HepG2 (cell line): Measurements from ENCODE around the gene TOB1. TPM values are rescaled to one million over a fixed set of nuclear protein-coding genes. Genes with fewer than 3 reads are reported as not detected.

Source experiments
- BRF2 ChIP-seq: sonication (generic); formaldehyde crosslinking; IDR thresholded peaks from 2 replicates; pipeline ENCODE4 v1.8.1; 2022; ENCODE audit warnings: mild to moderate bottlenecking, missing genetic modification reagents
- CSRNP2 ChIP-seq: sonication (generic); formaldehyde crosslinking; conservative IDR thresholded peaks from 2 replicates; pipeline ENCODE4 v1.8.0; 2022; ENCODE audit warnings: low read depth, missing genetic modification reagents
- HIC2 ChIP-seq: sonication (generic); formaldehyde crosslinking; IDR thresholded peaks from 2 replicates; pipeline ENCODE4 v1.9.0; 2022; ENCODE audit warnings: low read depth, missing genetic modification reagents
- HNRNPH1 ChIP-seq: fragments of 200-400 bp; formaldehyde crosslinking; optimal IDR thresholded peaks from 2 replicates; pipeline ENCODE3; 2017; ENCODE audit warnings: mild to moderate bottlenecking, low read depth, low read length
- KDM3A ChIP-seq: IDR thresholded peaks from 2 replicates; pipeline ENCODE4 v1.6.1; 2018; ENCODE audit warnings: low read depth, missing compliant biosample characterization
- NR1H2 ChIP-seq: sonication (generic); formaldehyde crosslinking; IDR thresholded peaks from 2 replicates; pipeline ENCODE4 v1.8.1; 2022; ENCODE audit warnings: low read depth, missing genetic modification reagents, borderline replicate concordance
- PPARG ChIP-seq: conservative IDR thresholded peaks from 2 replicates; pipeline ENCODE4 v1.6.1; 2016; ENCODE audit warnings: missing biosample characterization, missing genetic modification reagents
- SIN3A ChIP-seq: IDR thresholded peaks from 2 replicates; pipeline ENCODE4 v1.6.1; 2011; ENCODE audit warnings: low read depth, mild to moderate bottlenecking, control low read depth, low read length, borderline replicate concordance
- TBX2 ChIP-seq: sonication (generic); formaldehyde crosslinking; IDR thresholded peaks from 2 replicates; pipeline ENCODE4 v1.5.0; 2020; ENCODE audit warnings: missing genetic modification reagents, mild to moderate bottlenecking, borderline replicate concordance
- THAP7 ChIP-seq: sonication (generic); formaldehyde crosslinking; IDR thresholded peaks from 2 replicates; pipeline ENCODE4 v1.8.1; 2023; ENCODE audit warnings: mild to moderate bottlenecking, missing genetic modification reagents
- U2AF1 ChIP-seq: fragments of 200-400 bp; formaldehyde crosslinking; optimal IDR thresholded peaks from 2 replicates; pipeline ENCODE3; 2017; ENCODE audit warnings: mild to moderate bottlenecking, low read depth, low read length
- YEATS2 ChIP-seq: sonication (generic); formaldehyde crosslinking; IDR thresholded peaks from 2 replicates; pipeline ENCODE4 v1.4.0; 2020; ENCODE audit warnings: missing genetic modification reagents, borderline replicate concordance
- ZBTB26 ChIP-seq: IDR thresholded peaks from 2 replicates; pipeline ENCODE4 v1.6.1; 2016; ENCODE audit warnings: missing compliant biosample characterization, missing genetic modification reagents, borderline replicate concordance
- ZBTB46 ChIP-seq: sonication (generic); formaldehyde crosslinking; IDR thresholded peaks from 2 replicates; pipeline ENCODE4 v1.4.0; 2020; ENCODE audit warnings: mild to moderate bottlenecking, missing genetic modification reagents, borderline replicate concordance
- ZNF513 ChIP-seq: sonication (generic); formaldehyde crosslinking; conservative IDR thresholded peaks from 2 replicates; pipeline ENCODE4 v1.5.0; 2020; ENCODE audit warnings: missing genetic modification reagents
- polyA plus RNA-seq, 8 experiments: library from polyadenylated mRNA; depleted of rRNA in 3 of 8; stranded (reverse) in 7 of 8; unstranded in 1 of 8; fragments of >200 nt; fragmentation: Illumina TruSeq in 4 of 8; extraction: Trizol in 4 of 8; gene quantifications; 2 replicates each; pipeline versions ENCODE4 v1.2.1 to v1.2.3, GENCODE V29; 2011 to 2016; ENCODE audit warnings: low read depth in 4 of 8, missing spikeins in 1 of 8, mixed read lengths in 1 of 8; ENCODE audit not compliant: insufficient read depth in 1 of 8
- total RNA-seq, 5 experiments: library from RNA; depleted of rRNA; stranded (reverse); fragments of >200 nt; fragmentation: Illumina TruSeq; extraction: Trizol; gene quantifications; 2 replicates each; pipeline ENCODE4 v1.2.3, GENCODE V29; 2016; ENCODE audit warnings: low read depth in 1 of 5

TOB1 gene
- total and polyA plus RNA-seq, 2 of the 13 experiments (the other 11 are each of a cell fraction or from before 2014, with no cell fraction given), result 21.9 to 57.7 TPM

- TF ChIP-seq ZBTB26 (CRISPR knock-in tag), result peak; percentile 13; the same call in 1 of the 2 replicates
- peak; percentile 98 for TF ChIP-seq PPARG (CRISPR knock-in tag)
- TF ChIP-seq TBX2 (CRISPR knock-in tag), result peak; percentile 61
- TF ChIP-seq CSRNP2 (CRISPR knock-in tag), result no peak
- no peak for TF ChIP-seq NR1H2 (CRISPR knock-in tag)
- peak; percentile 17; the same call in 1 of the 2 replicates for TF ChIP-seq THAP7 (CRISPR knock-in tag)
- TF ChIP-seq HNRNPH1, result no peak
- TF ChIP-seq SIN3A, result peak; percentile 64; the same call in 1 of the 2 replicates
- TF ChIP-seq YEATS2 (CRISPR knock-in tag), result peak; percentile 26; the same call in 1 of the 2 replicates
- TF ChIP-seq HIC2 (CRISPR knock-in tag), result peak; percentile 86
- 0 out of 2 replicates have a peak, but pooled peaks have one; percentile 19 for TF ChIP-seq BRF2 (CRISPR knock-in tag)
- TF ChIP-seq KDM3A (CRISPR knock-in tag), result peak; percentile 64; the same call in 1 of the 2 replicates
- TF ChIP-seq ZNF513 (CRISPR knock-in tag), result no peak
- TF ChIP-seq U2AF1, result no peak
- TF ChIP-seq ZBTB46 (CRISPR knock-in tag), result no peak
Observed at GRCh38 chr17:50904518-50905459, 38.6 kb upstream of the TOB1 start (continued).
